ENCODE data around the gene S1PR5. TPM values are rescaled to one million over a fixed set of nuclear protein-coding genes. Genes with fewer than 3 reads are reported as not detected.
"Not testable (repeated sequence)": the region's sequence is repeated elsewhere in the genome, so short reads cannot be mapped to it uniquely, and the experiment has no call there.

Gene S1PR5, protein sequence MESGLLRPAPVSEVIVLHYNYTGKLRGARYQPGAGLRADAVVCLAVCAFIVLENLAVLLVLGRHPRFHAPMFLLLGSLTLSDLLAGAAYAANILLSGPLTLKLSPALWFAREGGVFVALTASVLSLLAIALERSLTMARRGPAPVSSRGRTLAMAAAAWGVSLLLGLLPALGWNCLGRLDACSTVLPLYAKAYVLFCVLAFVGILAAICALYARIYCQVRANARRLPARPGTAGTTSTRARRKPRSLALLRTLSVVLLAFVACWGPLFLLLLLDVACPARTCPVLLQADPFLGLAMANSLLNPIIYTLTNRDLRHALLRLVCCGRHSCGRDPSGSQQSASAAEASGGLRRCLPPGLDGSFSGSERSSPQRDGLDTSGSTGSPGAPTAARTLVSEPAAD
- total RNA-seq: 0.27 TPM

- no peak for DNase-seq (ENCODE audit: low read depth in 2 of 3, low spot score in 2 of 3)
Measured at GRCh38 chr19:10517361-10517759, at the start of gene S1PR5. S1PR5 (minus strand) TSS chr19:10517447; CDS start chr19:10515011, 2,436 bp downstream.

- peak in 1 of 3 donors; percentile 52 for DNase-seq (ENCODE audit: low read depth in 2 of 3, low spot score in 2 of 3)
Measured at GRCh38 chr19:10566658-10567410, 49.6 kb upstream of the S1PR5 start.

DNA sequence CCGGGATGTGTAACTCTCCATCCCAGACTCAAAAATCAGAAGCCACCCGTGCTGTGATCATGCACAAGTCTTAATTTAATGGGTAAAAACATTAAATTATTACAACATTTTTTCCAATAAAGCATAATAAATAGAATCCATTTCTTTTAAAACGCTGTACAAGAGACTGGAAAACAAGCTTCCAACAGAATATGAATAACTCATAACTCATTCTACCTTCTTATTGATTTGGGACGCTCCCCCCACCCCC is 49.1 kb upstream of the S1PR5 start:
- DNase-seq (ENCODE audit: low read depth in 2 of 3, low spot score in 2 of 3): no peak

DNA sequence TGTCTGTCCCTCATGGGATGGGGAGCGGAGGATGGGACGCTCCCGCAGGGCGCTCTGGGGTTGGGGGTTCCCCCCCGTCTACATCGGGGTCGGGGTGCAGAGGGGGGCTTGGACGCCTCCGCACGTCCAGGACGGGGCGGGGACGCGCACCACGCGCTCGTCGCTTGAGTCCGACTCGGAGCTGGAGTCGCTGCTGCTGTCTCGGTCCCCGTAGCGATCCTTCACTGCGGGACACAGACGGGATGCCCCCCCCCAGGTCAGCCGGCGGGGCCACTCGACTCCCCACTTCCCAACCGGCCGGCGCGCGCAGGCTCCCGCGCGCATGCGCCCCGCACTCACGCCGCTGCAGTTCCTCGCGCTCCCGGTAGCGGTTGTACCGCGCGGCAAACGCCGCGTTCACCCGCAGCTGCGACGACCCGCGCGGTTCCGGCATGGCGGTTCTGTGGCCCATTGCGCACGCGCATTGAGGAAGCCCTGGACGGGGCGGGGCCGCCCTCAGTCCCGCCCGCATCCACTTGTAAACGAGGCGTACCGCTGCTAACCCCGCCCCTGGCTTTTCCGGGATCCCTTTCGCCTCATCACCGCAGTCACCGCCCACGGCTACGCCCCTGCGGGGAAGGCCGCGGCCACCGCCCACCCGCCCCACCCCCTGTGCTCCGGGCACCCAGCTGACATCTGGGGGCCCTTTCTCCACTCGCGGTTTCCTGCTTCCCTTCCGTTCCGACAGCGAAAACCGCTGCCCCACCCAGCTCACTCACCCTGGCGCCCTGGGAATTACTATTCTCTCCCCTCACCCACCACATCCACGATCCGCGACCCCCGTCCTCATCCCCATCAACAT is 48.5 kb upstream of the S1PR5 start, which contains the start of gene KRI1:
Gene KRI1 (minus strand): TSS at position 444 of the 841 bp plus-strand sequence. CDS start 11 bp downstream, at position 433.
- peak; percentile 97 to 99 (median 99) for DNase-seq (ENCODE audit: low read depth in 2 of 3, low spot score in 2 of 3)

DNA sequence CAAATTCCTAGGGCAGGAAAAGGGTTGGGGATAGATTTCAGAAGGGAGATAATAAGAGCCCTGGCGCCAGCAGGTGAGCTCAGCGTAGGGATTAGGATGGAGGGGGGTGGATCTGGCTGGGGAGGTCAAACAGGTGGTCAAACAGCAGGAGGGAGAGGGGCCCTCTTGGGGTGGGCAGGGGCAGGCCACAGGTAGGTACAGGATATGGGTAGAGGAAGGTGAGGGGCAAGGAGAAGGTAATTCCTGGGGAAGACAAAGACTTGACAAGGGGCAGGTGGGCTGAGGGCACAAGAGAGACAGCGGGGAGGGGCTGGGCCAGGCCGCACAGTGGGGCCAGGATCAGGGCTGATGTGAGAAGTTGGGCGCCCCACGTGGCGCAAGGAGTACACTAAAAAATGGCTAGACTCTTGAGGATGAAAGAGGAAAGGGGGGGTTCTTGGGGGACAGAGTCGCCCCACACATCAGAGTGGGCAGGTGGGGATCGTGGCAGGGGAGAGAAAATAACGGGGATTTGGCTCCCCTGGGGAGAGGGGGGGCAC is 47.9 kb upstream of the S1PR5 start:
- peak in 2 of 3 donors; percentile 72 to 82 for DNase-seq (ENCODE audit: low read depth in 2 of 3, low spot score in 2 of 3)

GRCh38 chr19:10562609-10563008 is 45.4 kb upstream of the S1PR5 start:
- no peak for DNase-seq (ENCODE audit: low read depth in 2 of 3, low spot score in 2 of 3)

DNA sequence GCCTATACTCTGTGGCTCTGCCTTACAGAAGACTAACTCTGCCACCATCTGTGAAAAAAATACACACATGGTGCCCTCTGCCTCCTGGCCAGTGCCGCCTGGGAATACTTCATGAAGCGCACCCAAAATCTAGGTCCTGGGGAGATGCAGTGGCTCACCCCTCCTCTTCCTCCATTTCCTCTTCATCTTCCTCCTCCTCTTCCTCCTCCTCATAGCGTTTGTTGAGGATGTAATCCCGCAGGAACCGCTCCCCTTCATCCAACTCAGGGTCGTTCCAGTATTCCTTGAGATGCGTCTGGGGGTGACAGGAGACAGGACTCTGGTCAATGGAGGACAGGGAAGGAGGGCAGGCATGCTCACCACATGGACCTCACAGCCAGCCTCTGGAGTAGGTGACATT is 42.9 kb upstream of the S1PR5 start:
- DNase-seq (ENCODE audit: low read depth in 2 of 3, low spot score in 2 of 3): no peak

GRCh38 chr19:10557603-10558197 is 40.5 kb upstream of the S1PR5 start:
- DNase-seq (ENCODE audit: low read depth in 2 of 3, low spot score in 2 of 3): no peak

DNA sequence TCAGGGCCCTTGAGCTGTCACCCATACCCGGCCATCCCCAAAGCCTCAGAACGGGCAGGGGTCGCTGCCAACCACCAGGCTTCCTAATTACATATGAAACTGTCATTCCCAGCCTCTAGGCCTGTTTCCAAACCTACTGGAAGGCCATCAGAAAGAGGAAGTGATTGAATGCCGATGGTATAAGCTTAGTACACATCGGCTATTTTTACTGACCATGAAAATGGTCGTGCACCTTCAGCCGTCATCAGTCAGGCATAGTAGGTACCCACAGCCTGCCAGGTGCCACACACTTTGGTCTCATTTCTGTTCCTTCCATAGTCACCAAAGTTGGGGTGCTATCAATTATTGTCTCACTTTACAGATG is 38.3 kb upstream of the S1PR5 start:
- no peak for DNase-seq (ENCODE audit: low read depth in 2 of 3, low spot score in 2 of 3)

GRCh38 chr19:10554760-10555609 is 37.7 kb upstream of the S1PR5 start:
- DNase-seq (ENCODE audit: low read depth in 2 of 3, low spot score in 2 of 3): peak in 1 of 3 donors; percentile 21

DNA sequence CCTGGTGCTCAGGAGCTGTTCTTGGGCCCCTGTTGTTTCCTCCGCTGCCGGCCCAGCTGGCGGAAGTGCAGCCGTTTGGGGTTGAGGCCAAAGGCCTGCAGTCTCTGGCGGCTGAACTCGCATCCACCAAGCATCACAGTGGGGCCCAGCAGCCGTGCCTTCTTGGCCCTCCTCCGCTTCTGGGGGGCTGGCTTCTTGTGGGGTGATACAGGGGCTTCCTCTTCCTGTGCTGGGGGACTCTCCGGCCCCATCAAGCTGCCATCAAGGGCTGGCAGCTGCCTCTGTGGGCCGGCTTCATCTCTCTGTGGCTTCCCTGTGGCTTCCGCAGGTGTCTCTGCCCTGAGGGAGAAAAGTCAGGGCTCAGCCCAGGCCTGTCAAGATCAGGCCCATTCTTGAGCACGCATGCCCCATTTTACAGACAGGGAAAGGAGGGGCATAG is 36.7 kb upstream of the S1PR5 start:
- peak in 2 of 3 donors; percentile 95 to 99 for DNase-seq (ENCODE audit: low read depth in 2 of 3, low spot score in 2 of 3)

DNA sequence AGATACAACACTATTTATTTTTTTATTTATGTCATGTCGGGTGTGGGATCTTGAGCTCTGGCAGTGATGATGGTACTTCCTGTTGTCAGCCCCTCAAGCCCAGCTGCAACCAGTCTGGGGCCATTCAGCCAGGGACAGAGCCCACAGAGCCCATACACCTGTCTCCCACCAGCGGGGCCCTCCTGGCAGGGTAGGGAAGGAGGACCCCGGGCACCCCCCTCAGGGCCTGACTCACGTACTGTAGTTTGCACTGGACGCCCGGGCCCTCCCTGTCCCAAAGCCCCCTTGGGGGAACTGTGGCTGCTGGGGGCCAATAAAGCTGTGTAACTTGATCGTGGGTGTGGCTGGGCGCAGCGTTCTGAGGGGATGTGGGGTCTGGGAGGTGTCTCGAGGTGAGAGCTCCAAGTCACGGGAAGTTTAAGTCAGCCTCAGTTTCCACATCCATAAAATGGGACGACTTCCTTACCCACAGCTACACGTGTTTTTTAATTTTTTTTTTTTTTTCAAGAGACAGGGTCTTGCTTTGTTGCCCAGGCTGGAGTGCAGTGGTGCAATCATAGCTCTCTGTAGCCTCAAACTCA is 35.9 kb upstream of the S1PR5 start:
- peak in 1 of 3 donors; percentile 53 for DNase-seq (ENCODE audit: low read depth in 2 of 3, low spot score in 2 of 3)

- peak in 1 of 3 donors; percentile 48 for DNase-seq (ENCODE audit: low read depth in 2 of 3, low spot score in 2 of 3)
Measured at GRCh38 chr19:10552510-10553053, 35.3 kb upstream of the S1PR5 start.

DNA sequence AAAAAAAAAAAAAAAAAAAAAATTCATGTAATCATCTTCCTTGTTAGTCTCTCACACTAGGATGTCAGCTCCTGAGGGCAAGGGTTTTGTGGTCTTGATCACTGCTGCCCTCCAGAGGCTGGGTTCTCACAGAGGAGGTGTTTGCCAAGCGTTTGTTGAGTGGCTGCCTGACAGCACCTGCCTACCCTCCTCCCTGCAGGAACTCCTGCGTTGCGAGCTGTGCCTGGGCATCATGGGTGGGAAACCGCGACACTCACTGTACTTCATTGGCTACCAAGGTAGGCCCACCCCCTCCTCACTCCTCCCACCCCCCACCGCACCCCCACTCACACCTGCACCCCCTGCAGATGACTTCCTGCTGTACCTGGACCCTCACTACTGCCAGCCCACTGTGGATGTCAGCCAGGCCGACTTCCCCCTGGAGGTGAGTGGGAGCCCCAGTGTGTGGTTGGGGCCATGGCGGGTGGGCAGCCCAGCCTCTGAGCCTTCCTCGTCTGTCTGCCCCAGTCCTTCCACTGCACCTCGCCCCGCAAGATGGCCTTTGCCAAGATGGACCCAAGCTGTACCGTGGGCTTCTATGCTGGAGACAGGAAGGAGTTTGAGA is 34.6 kb upstream of the S1PR5 start:
- DNase-seq (ENCODE audit: low read depth in 2 of 3, low spot score in 2 of 3): peak in 1 of 3 donors; percentile 61

- DNase-seq (ENCODE audit: low read depth in 2 of 3, low spot score in 2 of 3): not testable (repeated sequence)
Measured at GRCh38 chr19:10551006-10551405, 33.8 kb upstream of the S1PR5 start.

DNA sequence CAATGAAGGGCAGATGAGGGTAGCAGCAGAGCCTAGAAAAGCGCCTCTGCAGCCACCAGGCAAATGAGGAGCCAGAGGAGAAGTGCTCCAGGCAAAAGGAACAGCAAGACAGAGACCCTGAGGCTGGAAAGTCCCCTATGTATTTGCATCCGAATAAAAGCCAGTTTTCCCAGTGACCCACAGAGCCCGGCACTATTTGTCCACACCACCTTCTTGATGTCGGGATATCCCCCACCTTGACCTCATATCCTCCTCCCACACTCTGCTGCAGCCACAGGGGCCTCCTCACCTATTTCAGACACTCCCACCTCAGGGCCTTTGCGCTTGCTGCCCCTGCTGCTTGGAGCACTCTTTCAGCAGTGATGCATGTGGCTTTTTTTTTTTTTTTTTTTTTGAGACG is 33.1 kb upstream of the S1PR5 start:
- DNase-seq (ENCODE audit: low read depth in 2 of 3, low spot score in 2 of 3): no peak

GRCh38 chr19:10549733-10550132 is 32.5 kb upstream of the S1PR5 start:
- no peak for DNase-seq (ENCODE audit: low read depth in 2 of 3, low spot score in 2 of 3)

DNA sequence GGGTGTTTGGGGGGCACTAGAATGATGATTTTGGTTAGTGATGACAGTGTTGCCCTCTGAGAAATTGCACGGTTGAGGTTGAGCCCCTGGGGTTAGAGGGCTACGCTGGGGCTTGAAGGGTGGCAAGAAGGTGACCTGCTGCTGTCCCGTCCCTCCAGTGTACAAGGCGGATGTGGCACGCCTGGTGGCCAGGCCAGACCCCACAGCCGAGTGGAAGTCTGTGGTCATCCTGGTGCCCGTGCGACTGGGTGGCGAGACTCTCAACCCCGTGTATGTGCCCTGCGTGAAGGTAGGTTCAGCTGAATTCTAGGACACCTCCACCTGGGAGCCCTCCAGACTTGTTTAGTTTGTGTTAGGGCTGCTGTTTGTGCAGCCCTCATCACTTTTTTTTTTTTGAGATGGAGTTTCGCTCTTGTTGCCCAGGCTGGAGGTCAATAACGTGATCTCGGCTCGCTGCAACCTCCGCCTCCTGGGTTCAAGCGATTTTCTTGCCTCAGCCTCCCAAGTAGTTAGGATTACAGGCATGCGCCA is 31.6 kb upstream of the S1PR5 start:
- no peak for DNase-seq (ENCODE audit: low read depth in 2 of 3, low spot score in 2 of 3)
